Stimulated activated CD4-positive, alpha-beta T cell treated with anti-CD3 and anti-CD28 coated beads, TNF-alpha, amount 100 ng/mL, for 4 hours (primary cell): ENCODE data around the gene DSC3.

Experiments
- DNase-seq, 3 experiments: peaks; one replicate each; pipeline ENCODE4 v3.0.0-alpha.2; 2020; ENCODE audit warnings: low read depth in 3 of 3

The DSC3 gene

GRCh38 chr18:30971338-30971956, 71.1 kb downstream of the DSC3 start:
- DNase-seq: no peak

- no peak for DNase-seq
These were observed 72.2 kb downstream of the DSC3 start for GRCh38 chr18:30970196-30970816.

DNA sequence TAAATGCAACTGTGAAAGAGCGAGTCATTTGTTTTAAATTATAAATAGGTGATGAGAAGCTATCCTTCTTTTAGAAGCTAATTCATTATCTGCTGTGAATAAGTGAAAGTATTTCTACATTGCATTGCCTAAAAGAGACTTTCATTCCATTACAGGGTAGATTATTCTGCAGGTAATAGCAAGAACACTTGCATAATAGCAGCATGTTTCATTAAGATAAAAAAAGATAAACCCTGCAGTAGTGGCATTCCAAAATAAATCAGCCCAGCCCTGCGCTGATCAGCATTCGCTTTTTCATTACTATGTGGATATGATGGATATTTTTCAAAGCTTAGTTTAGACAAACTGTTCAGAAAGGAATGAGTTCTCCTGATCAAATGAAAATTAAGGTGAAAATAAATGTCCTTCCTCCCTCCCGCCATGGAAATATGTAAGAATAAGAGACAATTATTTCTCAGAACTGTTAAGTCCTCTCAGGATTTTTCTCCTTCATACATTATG, 72.8 kb downstream of the DSC3 start:
- DNase-seq: no peak

DNA sequence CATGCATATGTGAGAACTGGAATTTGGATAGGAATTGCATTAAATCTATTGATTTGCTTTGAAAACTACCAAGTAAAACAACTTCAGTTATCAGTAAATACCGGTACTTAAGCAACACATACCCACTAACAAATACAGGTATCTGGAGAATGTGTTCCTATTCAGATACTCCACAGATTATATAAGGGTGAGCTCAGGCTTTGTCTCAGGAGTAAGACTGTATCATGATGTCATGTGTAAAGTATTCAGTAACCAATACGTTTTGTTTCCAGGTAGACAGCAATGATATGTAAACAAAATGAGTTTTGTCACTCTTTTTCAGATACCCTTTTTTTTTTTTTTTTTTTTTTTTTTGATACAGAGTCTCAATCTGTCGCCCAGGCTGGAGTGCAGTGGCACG, 74.8 kb downstream of the DSC3 start:
- no peak for DNase-seq

DNA sequence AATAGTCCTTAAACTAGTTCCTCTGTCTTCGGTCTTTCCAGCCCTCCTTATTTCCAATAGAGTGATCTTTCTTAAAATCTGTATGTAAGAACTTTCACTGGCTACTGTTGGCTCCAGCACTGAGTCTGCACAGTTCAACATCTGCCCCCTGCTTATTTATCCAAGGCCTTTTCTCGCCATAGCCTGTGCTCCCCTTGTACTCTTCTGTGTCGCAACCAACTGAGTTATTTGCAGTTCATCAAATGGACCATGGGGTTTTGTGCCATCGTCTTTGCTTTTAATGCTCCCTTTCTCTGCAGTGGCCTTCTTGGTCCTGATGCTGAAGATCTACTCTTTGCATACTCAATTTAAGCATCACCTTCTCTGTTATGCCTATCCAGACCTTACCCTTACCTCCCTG, 77.3 kb downstream of the DSC3 start:
- DNase-seq: no peak

DNA sequence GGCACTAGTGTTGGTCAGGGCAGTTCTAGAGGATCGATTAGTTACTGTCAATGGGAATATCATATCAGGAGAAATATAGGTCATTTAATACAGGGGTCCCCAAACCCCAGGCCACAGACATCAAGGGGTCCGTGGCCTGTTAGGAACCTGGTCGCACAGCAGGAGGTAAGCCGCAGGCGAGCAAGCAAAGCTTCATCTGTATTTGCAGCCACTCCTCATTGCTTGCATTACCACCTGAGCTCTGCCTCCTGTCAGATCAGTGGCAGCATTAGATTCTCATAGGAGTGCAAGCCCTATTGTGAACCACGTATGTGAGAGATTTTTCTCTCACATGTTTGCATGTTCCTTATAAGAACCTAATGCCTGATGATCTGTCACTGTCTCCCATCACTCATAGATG, 81.9 kb downstream of the DSC3 start:
- DNase-seq: no peak

GRCh38 chr18:30957066-30957465, 85.5 kb downstream of the DSC3 start:
- DNase-seq: no peak

- DNase-seq: no peak
These were observed 88.3 kb downstream of the DSC3 start for GRCh38 chr18:30954262-30954661.

DNA sequence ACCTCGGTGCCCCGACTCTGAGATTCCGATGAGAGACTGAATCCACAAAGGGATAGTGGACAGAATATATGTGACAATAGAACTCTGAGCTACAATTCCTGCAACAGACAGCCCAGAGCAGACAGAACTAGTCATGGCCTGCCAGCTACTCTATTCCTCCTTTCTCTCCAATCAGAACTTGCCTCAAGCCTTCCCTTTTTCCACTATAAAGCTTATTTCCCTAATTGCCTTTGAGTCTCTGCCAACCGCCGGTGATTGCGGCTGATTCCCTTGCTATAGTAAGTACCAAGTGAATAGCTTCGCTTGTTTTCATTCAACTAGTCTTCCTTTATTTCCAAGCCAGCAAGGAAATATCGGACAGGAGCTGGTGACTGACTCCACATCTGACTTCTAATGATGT, 96.8 kb downstream of the DSC3 start:
- no peak for DNase-seq

DNA sequence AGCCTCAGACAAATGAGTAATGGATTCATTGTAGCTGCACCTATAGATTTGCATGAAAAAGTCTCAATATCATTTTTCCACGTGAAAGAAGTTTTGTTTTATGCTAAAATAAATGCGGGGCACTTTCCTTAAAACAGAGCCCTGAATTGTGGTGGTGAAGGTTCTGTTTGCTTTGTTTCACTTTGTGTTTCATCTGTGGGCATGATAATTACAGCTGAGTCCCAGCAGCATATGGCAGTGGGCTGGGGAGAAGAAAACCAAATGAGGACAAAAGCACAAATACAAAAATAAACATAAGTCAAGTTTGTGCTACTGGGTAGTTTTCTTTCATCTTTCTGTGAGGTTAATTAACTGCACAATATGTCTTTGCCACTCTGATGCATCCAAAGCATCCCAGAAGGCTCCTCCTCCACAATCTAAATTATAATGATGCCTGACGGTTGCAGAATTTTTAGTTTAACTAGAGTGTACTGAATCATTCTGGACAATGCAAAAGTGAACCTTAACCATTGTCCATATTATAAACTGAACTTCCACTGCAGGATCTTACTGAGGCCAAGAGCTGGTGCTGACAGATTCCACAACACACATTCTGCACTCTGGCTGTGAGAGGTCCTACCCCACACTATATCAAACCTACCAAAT, 97.6 kb downstream of the DSC3 start:
- no peak for DNase-seq

GRCh38 chr18:30940952-30941539, 101.5 kb downstream of the DSC3 start:
- DNase-seq: no peak
